Astrocyte (in vitro differentiated cells and primary cell): ENCODE measurements around the gene ALKBH2. TPM values are rescaled to one million over a fixed set of nuclear protein-coding genes. Genes with fewer than 3 reads are reported as not detected.

Source experiments
- DNase-seq: peaks from one replicate; pipeline ENCODE4 v3.0.0-alpha.2; 2010; ENCODE audit warnings: low read depth
- FAIRE-seq: peaks from 2 replicates; lab custom pipeline; 2011; peaks lifted over from hg19 to GRCh38; lab: Jason Lieb, UNC
- H2AFZ ChIP-seq: 2 replicates; pipeline ENCODE4 v1.6.0; 2012; ENCODE audit warnings: low read depth, low read length, inconsistent platforms
- H3K27ac ChIP-seq: 2 replicates; pipeline ENCODE4 v1.5.1; 2011; ENCODE audit warnings: low read depth, low read length, inconsistent platforms
- H3K27me3 ChIP-seq: 2 replicates; pipeline ENCODE4 v1.6.0; 2011; ENCODE audit warnings: low read length, inconsistent platforms; ENCODE audit not compliant: insufficient read depth
- H3K36me3 ChIP-seq: 2 replicates; pipeline ENCODE4 v1.5.1; 2011; ENCODE audit warnings: low read length, inconsistent platforms; ENCODE audit not compliant: insufficient read depth
- H3K4me1 ChIP-seq: 2 replicates; pipeline ENCODE4 v1.5.1; 2011; ENCODE audit warnings: low read length, inconsistent platforms; ENCODE audit not compliant: insufficient read depth
- H3K4me2 ChIP-seq: 2 replicates; pipeline ENCODE4 v1.6.0; 2012; ENCODE audit warnings: low read length, inconsistent platforms
- H3K4me3 ChIP-seq: 2 replicates; pipeline ENCODE4 v1.5.1; 2011; ENCODE audit warnings: low read depth, mild to moderate bottlenecking, low read length, inconsistent platforms; ENCODE audit not compliant: insufficient read depth
- H3K79me2 ChIP-seq: 2 replicates; pipeline ENCODE4 v1.6.0; 2012; ENCODE audit warnings: mild to moderate bottlenecking, low read length, inconsistent platforms; ENCODE audit not compliant: insufficient read depth
- H3K9ac ChIP-seq: 2 replicates; pipeline ENCODE4 v1.6.0; 2012; ENCODE audit warnings: mild to moderate bottlenecking, low read length, inconsistent platforms
- H3K9me3 ChIP-seq: 2 replicates; pipeline ENCODE4 v1.5.1; 2012; ENCODE audit warnings: low read depth, mild to moderate bottlenecking, low read length, inconsistent platforms; ENCODE audit not compliant: insufficient read depth
- H4K20me1 ChIP-seq: 2 replicates; pipeline ENCODE4 v1.6.0; 2012; ENCODE audit warnings: low read length, inconsistent platforms; ENCODE audit not compliant: insufficient read depth
- H3K27ac Mint-ChIP-seq: one replicate; pipeline ENCODE4 v1.8.0; 2021; ENCODE audit warnings: mild to moderate bottlenecking, mixed read lengths; ENCODE audit not compliant: unreplicated experiment
- H3K27me3 Mint-ChIP-seq: one replicate; pipeline ENCODE4 v1.8.0; 2021; ENCODE audit warnings: low read depth, mixed read lengths; ENCODE audit not compliant: unreplicated experiment
- H3K36me3 Mint-ChIP-seq: one replicate; pipeline ENCODE4 v1.8.0; 2021; ENCODE audit warnings: low read depth, mixed read lengths; ENCODE audit not compliant: unreplicated experiment
- H3K4me1 Mint-ChIP-seq: one replicate; pipeline ENCODE4 v1.8.0; 2021; ENCODE audit warnings: low read depth, mixed read lengths; ENCODE audit not compliant: unreplicated experiment
- H3K4me3 Mint-ChIP-seq: one replicate; pipeline ENCODE4 v1.8.0; 2021; ENCODE audit warnings: mild to moderate bottlenecking, moderate library complexity, mixed read lengths; ENCODE audit not compliant: unreplicated experiment
- H3K9me3 Mint-ChIP-seq: one replicate; pipeline ENCODE4 v1.8.0; 2021; ENCODE audit warnings: mild to moderate bottlenecking, mixed read lengths; ENCODE audit not compliant: unreplicated experiment
- EZH2 ChIP-seq: IDR thresholded peaks from 2 replicates; pipeline ENCODE4 v1.6.1; 2012; ENCODE audit warnings: mild to moderate bottlenecking, low read length, inconsistent platforms; ENCODE audit not compliant: insufficient read depth
- total RNA-seq: library from RNA; stranded (reverse); gene quantifications from 2 replicates; pipeline ENCODE4 v1.2.1, GENCODE V29; 2021
- TF ChIP-seq, protein P1 (sequence below): IDR thresholded peaks from 2 replicates; pipeline ENCODE4 v1.5.1; 2011; ENCODE audit warnings: low read depth, mild to moderate bottlenecking, inconsistent platforms, low read length, moderate library complexity; ENCODE audit not compliant: insufficient read depth

Gene ALKBH2
- total RNA-seq, 1 donor from 2014 or later: 5.1 TPM

DNA sequence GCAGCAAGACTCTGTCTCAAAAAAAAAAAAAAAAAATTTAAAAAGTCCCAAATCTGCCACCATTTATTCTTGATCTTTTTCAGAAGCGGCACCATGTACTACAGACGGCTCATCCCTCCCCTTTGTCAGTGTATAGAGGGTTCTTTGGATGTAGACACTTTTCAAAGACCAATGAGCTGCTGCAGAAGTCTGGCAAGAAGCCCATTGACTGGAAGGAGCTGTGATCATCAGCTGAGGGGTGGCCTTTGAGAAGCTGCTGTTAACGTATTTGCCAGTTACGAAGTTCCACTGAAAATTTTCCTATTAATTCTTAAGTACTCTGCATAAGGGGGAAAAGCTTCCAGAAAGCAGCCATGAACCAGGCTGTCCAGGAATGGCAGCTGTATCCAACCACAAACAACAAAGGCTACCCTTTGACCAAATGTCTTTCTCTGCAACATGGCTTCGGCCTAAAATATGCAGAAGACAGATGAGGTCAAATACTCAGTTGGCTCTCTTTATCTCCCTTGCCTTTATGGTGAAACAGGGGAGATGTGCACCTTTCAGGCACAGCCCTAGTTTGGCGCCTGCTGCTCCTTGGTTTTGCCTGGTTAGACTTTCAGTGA lies 16.6 kb upstream of the ALKBH2 start:
- peaks cover 8% of the 10 kb centered on the region for H4K20me1 ChIP-seq
- FAIRE-seq (no peak), DNase-seq (no peak)
- Mint-ChIP-seq H3K36me3 (peaks cover 6% of the 10 kb centered on the region), H3K27ac (no peak overlapping the region), H3K9me3 (no peaks in the 10 kb centered on the region), H3K4me1 (peaks cover 5% of the 10 kb centered on the region), H3K27me3 (no peaks in the 10 kb centered on the region), H3K4me3 (no peak overlapping the region)
- H3K27me3 ChIP-seq: no peaks in the 10 kb centered on the region
- H2AFZ ChIP-seq: no peak overlapping the region
- H3K4me2 ChIP-seq: no peak overlapping the region
- no peaks in the 10 kb centered on the region for H3K79me2 ChIP-seq
- H3K9me3 ChIP-seq: no peaks in the 10 kb centered on the region
- H3K4me1 ChIP-seq: peaks cover 9% of the 10 kb centered on the region
- H3K9ac ChIP-seq: no peak overlapping the region
- H3K36me3 ChIP-seq: peaks cover 14% of the 10 kb centered on the region
- no peak overlapping the region for H3K27ac ChIP-seq
- H3K4me3 ChIP-seq: no peak overlapping the region
- TF ChIP-seq EZH2: no peak
- TF ChIP-seq, protein P1, sequence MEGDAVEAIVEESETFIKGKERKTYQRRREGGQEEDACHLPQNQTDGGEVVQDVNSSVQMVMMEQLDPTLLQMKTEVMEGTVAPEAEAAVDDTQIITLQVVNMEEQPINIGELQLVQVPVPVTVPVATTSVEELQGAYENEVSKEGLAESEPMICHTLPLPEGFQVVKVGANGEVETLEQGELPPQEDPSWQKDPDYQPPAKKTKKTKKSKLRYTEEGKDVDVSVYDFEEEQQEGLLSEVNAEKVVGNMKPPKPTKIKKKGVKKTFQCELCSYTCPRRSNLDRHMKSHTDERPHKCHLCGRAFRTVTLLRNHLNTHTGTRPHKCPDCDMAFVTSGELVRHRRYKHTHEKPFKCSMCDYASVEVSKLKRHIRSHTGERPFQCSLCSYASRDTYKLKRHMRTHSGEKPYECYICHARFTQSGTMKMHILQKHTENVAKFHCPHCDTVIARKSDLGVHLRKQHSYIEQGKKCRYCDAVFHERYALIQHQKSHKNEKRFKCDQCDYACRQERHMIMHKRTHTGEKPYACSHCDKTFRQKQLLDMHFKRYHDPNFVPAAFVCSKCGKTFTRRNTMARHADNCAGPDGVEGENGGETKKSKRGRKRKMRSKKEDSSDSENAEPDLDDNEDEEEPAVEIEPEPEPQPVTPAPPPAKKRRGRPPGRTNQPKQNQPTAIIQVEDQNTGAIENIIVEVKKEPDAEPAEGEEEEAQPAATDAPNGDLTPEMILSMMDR: no peak

DNA sequence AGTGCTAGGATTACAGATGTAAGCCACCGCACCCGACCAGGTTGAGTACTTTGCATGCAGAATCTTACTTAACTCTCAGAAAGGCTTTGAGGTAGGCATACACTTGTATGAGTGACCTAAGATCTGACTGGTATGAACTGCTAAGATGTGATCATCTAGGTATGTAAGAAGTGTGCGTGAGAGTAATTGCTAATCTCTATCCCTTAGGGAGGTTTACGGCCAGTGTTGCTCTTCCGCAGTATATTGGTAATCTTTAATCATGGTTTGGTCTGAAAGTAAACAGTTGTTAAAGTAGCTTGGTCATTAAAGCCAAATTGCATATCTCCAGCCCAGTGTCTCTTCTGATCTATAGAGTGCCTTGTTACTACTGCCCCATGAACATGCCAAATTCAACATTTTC lies 11.9 kb upstream of the ALKBH2 start:
- H3K4me1 ChIP-seq: peaks cover 6% of the 10 kb centered on the region
- H3K9me3 ChIP-seq: no peaks in the 10 kb centered on the region
- FAIRE-seq (no peak), DNase-seq (no peak)
- H3K9me3 Mint-ChIP-seq: no peaks in the 10 kb centered on the region
- no peak overlapping the region for H3K27ac Mint-ChIP-seq
- no peak overlapping the region for H3K4me3 Mint-ChIP-seq
- H3K27me3 Mint-ChIP-seq: no peaks in the 10 kb centered on the region
- H3K4me3 ChIP-seq: no peak overlapping the region
- H3K4me1 Mint-ChIP-seq: peaks cover 12% of the 10 kb centered on the region
- H3K4me2 ChIP-seq: no peak overlapping the region
- H3K36me3 Mint-ChIP-seq: peaks cover 22% of the 10 kb centered on the region
- H4K20me1 ChIP-seq: peaks cover 12% of the 10 kb centered on the region
- H3K27me3 ChIP-seq: no peaks in the 10 kb centered on the region
- no peak overlapping the region for H3K9ac ChIP-seq
- no peak overlapping the region for H3K27ac ChIP-seq
- H2AFZ ChIP-seq: no peak overlapping the region
- TF ChIP-seq, protein P1: no peak
- no peak for TF ChIP-seq EZH2
- peaks cover 3% of the 10 kb centered on the region for H3K79me2 ChIP-seq
- peaks cover 28% of the 10 kb centered on the region for H3K36me3 ChIP-seq

DNA sequence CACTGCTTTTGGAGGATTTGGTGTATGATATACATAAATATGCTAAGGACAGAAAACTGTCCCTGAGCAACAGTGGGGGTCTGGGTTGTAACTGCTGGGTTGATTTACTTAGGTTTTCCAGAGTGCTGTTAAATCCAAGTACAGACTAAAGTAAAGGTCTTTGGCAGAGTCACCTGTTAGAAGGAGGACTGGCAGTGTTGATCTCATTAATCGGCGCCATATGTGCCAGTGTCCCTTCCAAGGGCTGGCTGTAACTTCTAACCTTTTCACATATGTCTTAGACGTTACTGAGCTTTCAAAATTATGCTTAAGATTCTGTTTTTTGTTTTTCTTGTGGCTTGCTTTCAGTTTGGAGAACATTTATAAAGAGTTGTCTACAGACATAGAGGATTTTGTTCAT lies 9.2 kb upstream of the ALKBH2 start:
- FAIRE-seq: no peak
- no peak overlapping the region for H3K27ac Mint-ChIP-seq
- H3K9ac ChIP-seq: no peak overlapping the region

More for the DNA sequence above, 9.2 kb upstream of the ALKBH2 start:
- no peak overlapping the region for H3K4me3 ChIP-seq
- no peak overlapping the region for H2AFZ ChIP-seq
- Mint-ChIP-seq H3K36me3 (peaks cover 27% of the 10 kb centered on the region), H3K27me3 (no peaks in the 10 kb centered on the region), H3K9me3 (no peaks in the 10 kb centered on the region), H3K4me1 (peaks cover 22% of the 10 kb centered on the region), H3K4me3 (no peak overlapping the region)
- no peak overlapping the region for H3K4me2 ChIP-seq
- H3K9me3 ChIP-seq: no peaks in the 10 kb centered on the region
- TF ChIP-seq, protein P1: no peak
- no peak for TF ChIP-seq EZH2
- no peak overlapping the region for H3K27ac ChIP-seq
- H3K79me2 ChIP-seq: peaks cover 14% of the 10 kb centered on the region
- DNase-seq: no peak
- H3K4me1 ChIP-seq: peaks cover 15% of the 10 kb centered on the region
- peaks cover 23% of the 10 kb centered on the region for H3K36me3 ChIP-seq
- H3K27me3 ChIP-seq: no peaks in the 10 kb centered on the region
- H4K20me1 ChIP-seq: peaks cover 18% of the 10 kb centered on the region
